SK-N-SH (cell line): Measurements from ENCODE around the gene FCN3. TPM values are rescaled to one million over a fixed set of nuclear protein-coding genes. Genes with fewer than 3 reads are reported as not detected.

Experiments
- CTCF ChIA-PET: fragments of 300-600, 350-600 bp; formaldehyde crosslinking; extraction: SDS; loops from one replicate; lab custom pipeline; 2021; lab: Yijun Ruan, JAX
- POLR2A ChIA-PET: fragments of 350-600 bp; sonication (Branson Sonifier 250); formaldehyde crosslinking; extraction: SDS; loops from one replicate; lab custom pipeline; 2020; ENCODE audit warnings: antibody characterized with exemption, inconsistent platforms; lab: Yijun Ruan, JAX
- DNase-seq: peaks from one replicate; pipeline ENCODE4 v3.0.0; 2012
- H2AFZ ChIP-seq: fragments of 200-600 bp; sonication (generic); 2 replicates; pipeline ENCODE4 v1.8.1; 2016; ENCODE audit warnings: antibody characterized with exemption, mild to moderate bottlenecking, low read depth
- H3F3A ChIP-seq: fragments of 200-600 bp; sonication (generic); replicated peaks from 2 replicates; pipeline ENCODE3; 2016; ENCODE audit warnings: antibody characterized with exemption, mild to moderate bottlenecking; ENCODE audit not compliant: insufficient read depth
- H3K27ac ChIP-seq, 2 experiments: fragments of 200-500 bp in 1 of 2; fragments of 200-600 bp in 1 of 2; sonication (Bioruptor generic) in 1 of 2; sonication (generic), shearing (Covaris generic) in 1 of 2; 2 replicates each; pipeline versions ENCODE4 v1.5.1 to v1.6.1; 2014 to 2016; ENCODE audit warnings: low read depth in 2 of 2, inconsistent platforms in 1 of 2, low read length in 1 of 2, mild to moderate bottlenecking in 1 of 2, mixed read lengths in 1 of 2
- H3K27me3 ChIP-seq: fragments of 200-600 bp; sonication (generic), shearing (Covaris generic); 2 replicates; pipeline ENCODE4 v1.6.1; 2016; ENCODE audit warnings: mixed run types; ENCODE audit not compliant: insufficient read depth
- H3K36me3 ChIP-seq, 2 experiments: fragments of 200-500 bp in 1 of 2; fragments of 200-600 bp in 1 of 2; sonication (Bioruptor generic) in 1 of 2; sonication (generic) in 1 of 2; replicated peaks in 1 of 2; 2 replicates each; pipeline versions ENCODE3 to v1.5.1; 2014 to 2016; ENCODE audit warnings: low read length in 1 of 2, mild to moderate bottlenecking in 1 of 2; ENCODE audit not compliant: insufficient read depth in 2 of 2, control insufficient read depth in 1 of 2
- H3K4me1 ChIP-seq, 2 experiments: fragments of 200-500 bp in 1 of 2; fragments of 200-600 bp in 1 of 2; sonication (Bioruptor generic) in 1 of 2; sonication (generic), shearing (Covaris generic) in 1 of 2; 2 replicates each; pipeline versions ENCODE4 v1.5.1 to v1.6.1; 2014 to 2016; ENCODE audit warnings: low read depth in 1 of 2, low read length in 1 of 2, mixed run types in 1 of 2; ENCODE audit not compliant: insufficient read depth in 2 of 2, control insufficient read depth in 1 of 2
- H3K4me2 ChIP-seq: fragments of 200-600 bp; sonication (generic), shearing (Covaris generic); 2 replicates; pipeline ENCODE4 v1.6.1; 2017; ENCODE audit warnings: mixed run types
- H3K4me3 ChIP-seq, 2 experiments: fragments of 200-500 bp in 1 of 2; fragments of 200-600 bp in 1 of 2; sonication (Bioruptor generic) in 1 of 2; sonication (generic), shearing (Covaris generic) in 1 of 2; 2 replicates each; pipeline versions ENCODE4 v1.5.1 to v1.8.1; 2014 to 2016; ENCODE audit warnings: low read depth in 2 of 2, inconsistent platforms in 1 of 2, low read length in 1 of 2, mild to moderate bottlenecking in 1 of 2, mixed read lengths in 1 of 2, moderate library complexity in 1 of 2
- H3K79me2 ChIP-seq: fragments of 200-600 bp; sonication (generic); 2 replicates; pipeline ENCODE4 v1.8.1; 2017; ENCODE audit warnings: mild to moderate bottlenecking; ENCODE audit not compliant: insufficient read depth
- H3K9ac ChIP-seq: fragments of 200-600 bp; sonication (generic); 2 replicates; pipeline ENCODE4 v1.6.1; 2017; ENCODE audit warnings: mixed run types
- H3K9me2 ChIP-seq: fragments of 200-600 bp; sonication (generic); 2 replicates; pipeline ENCODE4 v1.6.1; 2017; ENCODE audit warnings: mixed run types
- H3K9me3 ChIP-seq: fragments of 200-600 bp; sonication (generic); 2 replicates; pipeline ENCODE4 v1.6.1; 2017; ENCODE audit warnings: mixed run types, mild to moderate bottlenecking, moderate library complexity
- H4K20me1 ChIP-seq: fragments of 200-600 bp; sonication (generic); 2 replicates; pipeline ENCODE4 v1.6.1; 2017; ENCODE audit warnings: mild to moderate bottlenecking, mixed run types; ENCODE audit not compliant: insufficient read depth
- ELF1 ChIP-seq: IDR thresholded peaks from 2 replicates; pipeline ENCODE4 v1.4.0; 2012
- EZH2phosphoT487 ChIP-seq: fragments of 200-600 bp; sonication (generic); IDR thresholded peaks from 2 replicates; pipeline ENCODE4 v1.6.1; 2017; ENCODE audit warnings: low read depth, mixed run types, mild to moderate bottlenecking, antibody characterized with exemption, moderate library complexity, borderline replicate concordance
- FOXM1 ChIP-seq: IDR thresholded peaks from 2 replicates; pipeline ENCODE4 v1.4.0; 2012; ENCODE audit warnings: low read depth, mild to moderate bottlenecking
- RAD21 ChIP-seq: IDR thresholded peaks from 2 replicates; pipeline ENCODE4 v1.6.1; 2012; ENCODE audit warnings: mild to moderate bottlenecking, low read length
- RFX5 ChIP-seq: IDR thresholded peaks from 2 replicates; pipeline ENCODE4 v1.6.1; 2012; ENCODE audit warnings: mild to moderate bottlenecking, improper control_type of control experiment, low read length
- RXRA ChIP-seq: IDR thresholded peaks from 2 replicates; pipeline ENCODE4 v1.4.0; 2012; ENCODE audit warnings: low read depth, mild to moderate bottlenecking, borderline replicate concordance
- SMC3 ChIP-seq: IDR thresholded peaks from 2 replicates; pipeline ENCODE4 v1.6.1; 2012; ENCODE audit warnings: low read depth, low read length, improper control_type of control experiment
- WGBS: methylation state at CpG from one replicate; pipeline ENCODE4 v1.1.6; 2017; ENCODE audit warnings: low lambda C conversion rate; 5-methylcytosine and 5-hydroxymethylcytosine counted together
- polyA plus RNA-seq, 3 experiments: library from polyadenylated mRNA; depleted of rRNA; stranded (reverse); fragments of >200 nt; gene quantifications; 2 replicates each; pipeline ENCODE4 v1.2.3, GENCODE V29; 2012
- TF ChIP-seq, protein P1 (sequence below): fragments of 200-600 bp; sonication (generic); IDR thresholded peaks from 2 replicates; pipeline ENCODE4 v1.6.1; 2017; ENCODE audit warnings: antibody characterized with exemption, mild to moderate bottlenecking, moderate library complexity

Gene FCN3
- polyA plus RNA-seq, 1 of the 3 experiments (the other 2 are of a cell fraction), result not detected

DNA sequence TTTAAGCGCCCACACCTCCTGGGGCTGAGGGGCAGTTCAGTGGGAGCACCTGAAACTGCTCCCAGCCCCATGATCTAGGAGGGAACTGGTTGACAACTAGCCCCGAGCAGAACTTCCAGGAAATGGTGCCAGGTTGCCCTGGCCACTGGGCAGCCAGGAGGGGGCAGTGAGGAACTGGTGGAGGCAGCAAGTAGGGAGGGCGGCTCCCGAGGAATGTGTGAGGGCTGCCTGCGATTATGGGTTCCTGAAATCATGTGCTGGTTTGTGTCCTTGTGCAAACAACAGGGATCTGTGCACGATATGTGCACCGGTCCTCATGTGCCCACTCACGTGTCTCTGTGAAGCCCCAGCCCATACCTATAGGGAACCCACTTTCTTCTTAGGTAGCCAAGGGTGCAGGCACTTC, 27.7 kb upstream of the FCN3 start:
- H3K9ac ChIP-seq, result no peak overlapping the region
- DNase-seq, result peak; percentile 54
- no peak overlapping the region for H3K4me3 ChIP-seq
- no peaks in the 10 kb centered on the region for H3K9me3 ChIP-seq
- no peaks in the 10 kb centered on the region for H3K27me3 ChIP-seq
- H2AFZ ChIP-seq, result no peak overlapping the region
- H3K9me2 ChIP-seq, result no peaks in the 10 kb centered on the region
- WGBS, result 94% methylated on average over 6 of the region's 8 CpGs
- CTCF ChIA-PET, result interaction anchor here (0.6 to 3.4 kb wide), 9 partner anchors 11 to 261 kb away, joined by 3 to 24 read pairs (median 4); no protein-coding TSS in a partner anchor
- H3K4me2 ChIP-seq, result no peak overlapping the region
- peaks cover 6% of the 10 kb centered on the region for H3F3A ChIP-seq
- H3K4me1 ChIP-seq, result peaks cover 0 to 4% of the 10 kb centered on the region in 2 experiments; a peak in 1 of 4 replicates
- no peaks in the 10 kb centered on the region for H4K20me1 ChIP-seq
- TF ChIP-seq, protein P1, sequence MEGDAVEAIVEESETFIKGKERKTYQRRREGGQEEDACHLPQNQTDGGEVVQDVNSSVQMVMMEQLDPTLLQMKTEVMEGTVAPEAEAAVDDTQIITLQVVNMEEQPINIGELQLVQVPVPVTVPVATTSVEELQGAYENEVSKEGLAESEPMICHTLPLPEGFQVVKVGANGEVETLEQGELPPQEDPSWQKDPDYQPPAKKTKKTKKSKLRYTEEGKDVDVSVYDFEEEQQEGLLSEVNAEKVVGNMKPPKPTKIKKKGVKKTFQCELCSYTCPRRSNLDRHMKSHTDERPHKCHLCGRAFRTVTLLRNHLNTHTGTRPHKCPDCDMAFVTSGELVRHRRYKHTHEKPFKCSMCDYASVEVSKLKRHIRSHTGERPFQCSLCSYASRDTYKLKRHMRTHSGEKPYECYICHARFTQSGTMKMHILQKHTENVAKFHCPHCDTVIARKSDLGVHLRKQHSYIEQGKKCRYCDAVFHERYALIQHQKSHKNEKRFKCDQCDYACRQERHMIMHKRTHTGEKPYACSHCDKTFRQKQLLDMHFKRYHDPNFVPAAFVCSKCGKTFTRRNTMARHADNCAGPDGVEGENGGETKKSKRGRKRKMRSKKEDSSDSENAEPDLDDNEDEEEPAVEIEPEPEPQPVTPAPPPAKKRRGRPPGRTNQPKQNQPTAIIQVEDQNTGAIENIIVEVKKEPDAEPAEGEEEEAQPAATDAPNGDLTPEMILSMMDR, result peak; percentile 47
- TF ChIP-seq SMC3 (peak; percentile 17; the same call in 1 of the 2 replicates), EZH2phosphoT487 (no peak), ELF1 (no peak), FOXM1 (no peak), RFX5 (no peak), RAD21 (peak; percentile 40)
- TF ChIP-seq, all 33 proteins: peak for 3
- Histone ChIP-seq H3K36me3 (peaks cover 4 to 15% of the 10 kb centered on the region in 2 experiments), H3K79me2 (no peaks in the 10 kb centered on the region), H3K27ac (no peak overlapping the region)
- POLR2A ChIA-PET, result no interaction called here

DNA sequence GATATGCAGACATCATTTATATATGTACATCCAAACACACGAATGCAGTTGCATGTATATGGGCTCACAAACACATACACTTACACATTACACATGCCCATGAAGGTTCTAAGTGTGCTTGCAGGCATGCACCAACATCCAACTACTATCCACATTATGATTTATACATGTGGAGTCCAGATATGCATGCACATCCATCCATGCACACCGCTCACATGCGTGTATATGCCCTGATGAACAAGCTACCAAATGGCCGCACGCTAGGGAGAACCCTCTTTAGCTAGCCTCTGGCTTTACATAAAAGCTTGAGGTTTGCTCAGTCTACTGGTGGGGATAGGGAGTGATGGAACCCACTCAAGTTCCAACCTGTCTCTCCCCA, 26.3 kb upstream of the FCN3 start:
- TF ChIP-seq RXRA, result no peak
- no peaks in the 10 kb centered on the region for H3K27me3 ChIP-seq
- peaks cover 6% of the 10 kb centered on the region for H3F3A ChIP-seq
- DNase-seq, result no peak
- no peak overlapping the region for H2AFZ ChIP-seq
- ChIA-PET CTCF (interaction anchor here (0.9 to 3.4 kb wide), 5 partner anchors 9 to 207 kb away, joined by 3 to 24 read pairs (median 4); no protein-coding TSS in a partner anchor), POLR2A (no interaction called here)
- H3K27ac ChIP-seq, result no peak overlapping the region
- no peak overlapping the region for H3K9ac ChIP-seq
- no peaks in the 10 kb centered on the region for H4K20me1 ChIP-seq
- 95% methylated on average over 5 of the region's 5 CpGs for WGBS
- H3K4me2 ChIP-seq, result no peak overlapping the region
- H3K79me2 ChIP-seq, result no peaks in the 10 kb centered on the region
- H3K4me1 ChIP-seq, result peaks cover 0 to 4% of the 10 kb centered on the region in 2 experiments; a peak in 1 of 4 replicates
- H3K9me2 ChIP-seq, result no peaks in the 10 kb centered on the region
- H3K9me3 ChIP-seq, result no peaks in the 10 kb centered on the region
- peaks cover 4 to 10% of the 10 kb centered on the region in 2 experiments for H3K36me3 ChIP-seq
- H3K4me3 ChIP-seq, result no peak overlapping the region
